Neural cell (in vitro differentiated cells): ENCODE measurements around the gene FBXL17.

Experiments used
- EP300 ChIP-seq: fragments of 450-650 bp; conservative IDR thresholded peaks from 2 replicates; pipeline ENCODE4 v1.6.1; 2014; ENCODE audit warnings: antibody characterized with exemption, mild to moderate bottlenecking, moderate library complexity; ENCODE audit not compliant: poor library complexity, severe bottlenecking
- EZH2 ChIP-seq: fragments of 200-600, 300-800 bp; shearing (Covaris generic), sonication (generic); IDR thresholded peaks from 2 replicates; pipeline ENCODE4 v1.6.1; 2014; ENCODE audit warnings: antibody characterized with exemption, low read length, borderline replicate concordance, mild to moderate bottlenecking; ENCODE audit not compliant: insufficient read depth, poor library complexity, severe bottlenecking
- MXI1 ChIP-seq: fragments of 450-650 bp; conservative IDR thresholded peaks from 2 replicates; pipeline ENCODE4 v1.6.1; 2014; ENCODE audit warnings: antibody characterized with exemption, mild to moderate bottlenecking; ENCODE audit not compliant: poor library complexity, severe bottlenecking
- POLR2AphosphoS5 ChIP-seq: IDR thresholded peaks from 2 replicates; pipeline ENCODE4 v1.6.1; 2012
- RAD21 ChIP-seq: fragments of 450-650 bp; conservative IDR thresholded peaks from 2 replicates; pipeline ENCODE4 v1.6.1; 2014; ENCODE audit warnings: antibody characterized with exemption, mild to moderate bottlenecking, moderate library complexity
- SMC3 ChIP-seq: fragments of 450-650 bp; conservative IDR thresholded peaks from 2 replicates; pipeline ENCODE4 v1.6.1; 2014; ENCODE audit warnings: antibody characterized with exemption, mild to moderate bottlenecking, moderate library complexity; ENCODE audit not compliant: poor library complexity
- TAF1 ChIP-seq: IDR thresholded peaks from 2 replicates; pipeline ENCODE4 v1.6.1; 2012; ENCODE audit warnings: low read depth
- TF ChIP-seq, protein P1 (sequence below): fragments of 450-650 bp; IDR thresholded peaks from 2 replicates; pipeline ENCODE4 v1.5.1; 2014; ENCODE audit warnings: antibody characterized with exemption, mild to moderate bottlenecking, moderate library complexity; ENCODE audit not compliant: poor library complexity, severe bottlenecking
- TF ChIP-seq, protein P2 (sequence below): IDR thresholded peaks from 2 replicates; pipeline ENCODE4 v1.6.1; 2012; ENCODE audit warnings: borderline replicate concordance

DNA sequence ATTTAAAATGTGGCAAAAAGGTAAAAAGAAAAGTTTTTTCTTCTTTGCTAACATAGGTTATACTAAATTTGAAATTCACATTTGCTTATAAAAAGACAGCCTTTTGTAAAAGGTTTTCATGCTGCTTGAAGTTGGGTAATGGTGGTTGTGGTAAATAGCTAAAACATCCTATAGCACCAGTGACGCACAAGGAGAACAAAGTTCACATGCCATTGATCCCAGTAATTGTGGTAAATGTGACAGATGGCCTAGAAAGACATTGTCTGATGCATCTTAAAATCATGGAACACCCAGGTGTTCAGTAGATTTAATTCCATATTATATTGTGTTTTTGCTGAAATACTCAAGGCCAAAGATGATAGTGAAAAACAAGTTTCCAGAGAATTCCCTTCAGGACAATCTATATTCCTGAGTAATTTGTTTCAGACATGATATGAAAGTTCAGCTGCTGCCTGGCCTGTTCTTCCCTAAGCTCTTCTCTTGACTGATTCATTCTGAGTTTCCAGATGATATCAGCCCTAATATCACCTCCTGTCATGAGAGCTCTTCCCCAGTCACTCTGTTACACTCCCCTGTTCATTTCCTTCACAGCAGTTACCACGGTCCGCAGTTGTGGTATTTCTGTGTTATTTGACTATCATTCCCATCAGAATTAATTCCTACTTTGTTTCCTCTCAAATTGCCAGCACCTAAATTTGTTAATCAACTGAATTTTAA is 4.6 kb upstream of the FBXL17 start:
- TF ChIP-seq EP300 (no peak), EZH2 (no peak), RAD21 (no peak), POLR2AphosphoS5 (no peak), SMC3 (no peak), TAF1 (no peak), MXI1 (no peak)
- TF ChIP-seq, protein P1, sequence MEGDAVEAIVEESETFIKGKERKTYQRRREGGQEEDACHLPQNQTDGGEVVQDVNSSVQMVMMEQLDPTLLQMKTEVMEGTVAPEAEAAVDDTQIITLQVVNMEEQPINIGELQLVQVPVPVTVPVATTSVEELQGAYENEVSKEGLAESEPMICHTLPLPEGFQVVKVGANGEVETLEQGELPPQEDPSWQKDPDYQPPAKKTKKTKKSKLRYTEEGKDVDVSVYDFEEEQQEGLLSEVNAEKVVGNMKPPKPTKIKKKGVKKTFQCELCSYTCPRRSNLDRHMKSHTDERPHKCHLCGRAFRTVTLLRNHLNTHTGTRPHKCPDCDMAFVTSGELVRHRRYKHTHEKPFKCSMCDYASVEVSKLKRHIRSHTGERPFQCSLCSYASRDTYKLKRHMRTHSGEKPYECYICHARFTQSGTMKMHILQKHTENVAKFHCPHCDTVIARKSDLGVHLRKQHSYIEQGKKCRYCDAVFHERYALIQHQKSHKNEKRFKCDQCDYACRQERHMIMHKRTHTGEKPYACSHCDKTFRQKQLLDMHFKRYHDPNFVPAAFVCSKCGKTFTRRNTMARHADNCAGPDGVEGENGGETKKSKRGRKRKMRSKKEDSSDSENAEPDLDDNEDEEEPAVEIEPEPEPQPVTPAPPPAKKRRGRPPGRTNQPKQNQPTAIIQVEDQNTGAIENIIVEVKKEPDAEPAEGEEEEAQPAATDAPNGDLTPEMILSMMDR: no peak
- TF ChIP-seq, protein P2, sequence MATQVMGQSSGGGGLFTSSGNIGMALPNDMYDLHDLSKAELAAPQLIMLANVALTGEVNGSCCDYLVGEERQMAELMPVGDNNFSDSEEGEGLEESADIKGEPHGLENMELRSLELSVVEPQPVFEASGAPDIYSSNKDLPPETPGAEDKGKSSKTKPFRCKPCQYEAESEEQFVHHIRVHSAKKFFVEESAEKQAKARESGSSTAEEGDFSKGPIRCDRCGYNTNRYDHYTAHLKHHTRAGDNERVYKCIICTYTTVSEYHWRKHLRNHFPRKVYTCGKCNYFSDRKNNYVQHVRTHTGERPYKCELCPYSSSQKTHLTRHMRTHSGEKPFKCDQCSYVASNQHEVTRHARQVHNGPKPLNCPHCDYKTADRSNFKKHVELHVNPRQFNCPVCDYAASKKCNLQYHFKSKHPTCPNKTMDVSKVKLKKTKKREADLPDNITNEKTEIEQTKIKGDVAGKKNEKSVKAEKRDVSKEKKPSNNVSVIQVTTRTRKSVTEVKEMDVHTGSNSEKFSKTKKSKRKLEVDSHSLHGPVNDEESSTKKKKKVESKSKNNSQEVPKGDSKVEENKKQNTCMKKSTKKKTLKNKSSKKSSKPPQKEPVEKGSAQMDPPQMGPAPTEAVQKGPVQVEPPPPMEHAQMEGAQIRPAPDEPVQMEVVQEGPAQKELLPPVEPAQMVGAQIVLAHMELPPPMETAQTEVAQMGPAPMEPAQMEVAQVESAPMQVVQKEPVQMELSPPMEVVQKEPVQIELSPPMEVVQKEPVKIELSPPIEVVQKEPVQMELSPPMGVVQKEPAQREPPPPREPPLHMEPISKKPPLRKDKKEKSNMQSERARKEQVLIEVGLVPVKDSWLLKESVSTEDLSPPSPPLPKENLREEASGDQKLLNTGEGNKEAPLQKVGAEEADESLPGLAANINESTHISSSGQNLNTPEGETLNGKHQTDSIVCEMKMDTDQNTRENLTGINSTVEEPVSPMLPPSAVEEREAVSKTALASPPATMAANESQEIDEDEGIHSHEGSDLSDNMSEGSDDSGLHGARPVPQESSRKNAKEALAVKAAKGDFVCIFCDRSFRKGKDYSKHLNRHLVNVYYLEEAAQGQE: no peak
